ENCODE measurements around the gene DOK6.

The DOK6 gene

GRCh38 chr18:69790649-69791048 is 390.0 kb downstream of the DOK6 start:
- in situ Hi-C loops (cut with MboI; ENCODE audit: low sequenced_read_pairs, unreplicated experiment) = no loop called here

GRCh38 chr18:69795791-69796190 is 395.1 kb downstream of the DOK6 start:
- TF ChIP-seq CTCF (IDR thresholded peaks at IDR 0.05; ENCODE audit: borderline replicate concordance, control extremely low read depth, extremely low read depth, insufficient read depth, missing control alignments) = no peak
- in situ Hi-C loops (cut with MboI; ENCODE audit: low sequenced_read_pairs, unreplicated experiment) = no loop called here

More at GRCh38 chr18:69790649-69791048, 390.0 kb downstream of the DOK6 start:
- no peak for DNase-seq (ENCODE audit: low spot score)
- no peak for TF ChIP-seq CTCF (IDR thresholded peaks at IDR 0.05; ENCODE audit: borderline replicate concordance, control extremely low read depth, extremely low read depth, insufficient read depth, missing control alignments)

GRCh38 chr18:69804776-69805501 is 404.3 kb downstream of the DOK6 start:
- no peak for DNase-seq (ENCODE audit: low spot score)
- TF ChIP-seq CTCF (IDR thresholded peaks at IDR 0.05; ENCODE audit: borderline replicate concordance, control extremely low read depth, extremely low read depth, insufficient read depth, missing control alignments) = no peak
- in situ Hi-C loops (cut with MboI; ENCODE audit: low sequenced_read_pairs, unreplicated experiment) = no loop called here

More at GRCh38 chr18:69795791-69796190, 395.1 kb downstream of the DOK6 start:
- DNase-seq (ENCODE audit: low spot score) = no peak

- no peak for DNase-seq (ENCODE audit: low spot score)
- TF ChIP-seq CTCF (IDR thresholded peaks at IDR 0.05; ENCODE audit: borderline replicate concordance, control extremely low read depth, extremely low read depth, insufficient read depth, missing control alignments) = no peak
- in situ Hi-C loops (cut with MboI; ENCODE audit: low sequenced_read_pairs, unreplicated experiment) = no loop called here
These were observed 407.7 kb downstream of the DOK6 start for GRCh38 chr18:69808399-69808798.

GRCh38 chr18:69813559-69813958 is 412.9 kb downstream of the DOK6 start:
- in situ Hi-C loops (cut with MboI; ENCODE audit: low sequenced_read_pairs, unreplicated experiment) = no loop called here
- no peak for TF ChIP-seq CTCF (IDR thresholded peaks at IDR 0.05; ENCODE audit: borderline replicate concordance, control extremely low read depth, extremely low read depth, insufficient read depth, missing control alignments)
- no peak for DNase-seq (ENCODE audit: low spot score)

- TF ChIP-seq CTCF (IDR thresholded peaks at IDR 0.05; ENCODE audit: borderline replicate concordance, control extremely low read depth, extremely low read depth, insufficient read depth, missing control alignments) = no peak
- in situ Hi-C loops (cut with MboI; ENCODE audit: low sequenced_read_pairs, unreplicated experiment) = no loop called here
- no peak for DNase-seq (ENCODE audit: low spot score)
These were observed 414.2 kb downstream of the DOK6 start for GRCh38 chr18:69814861-69815385.

Data from GM13976 (cell line).